DOHH2 (cell line): ENCODE results near the gene NUTM1.

ENCODE experiments used
- CTCF ChIP-seq: fragments of 200-600 bp; sonication (generic); IDR thresholded peaks from one replicate; pipeline ENCODE4 v1.5.1; 2014; ENCODE audit warnings: antibody characterized with exemption, mild to moderate bottlenecking, low read depth, low read length; ENCODE audit not compliant: poor library complexity, severe bottlenecking
- EZH2phosphoT487 ChIP-seq: fragments of 200-600 bp; sonication (generic); IDR thresholded peaks from 2 replicates; pipeline ENCODE4 v1.6.1; 2017; ENCODE audit warnings: borderline replicate concordance, mild to moderate bottlenecking, antibody characterized with exemption, low read length, moderate library complexity, mixed read lengths

GRCh38 chr15:34311563-34311962, 31.6 kb upstream of the NUTM1 start:
- TF ChIP-seq CTCF (no peak), EZH2phosphoT487 (no peak)
